Cerebellar nuclear complex (tissue), 1 donor: ENCODE results near the gene TRMO.
A peak's percentile ranks its signal among the peaks of the same experiment; 100 is the strongest.

Source experiments
- DNase-seq, 2 experiments: peaks; one replicate each; lab custom pipeline; 2025; lab: John Stamatoyannopoulos, UW

The TRMO gene

DNA sequence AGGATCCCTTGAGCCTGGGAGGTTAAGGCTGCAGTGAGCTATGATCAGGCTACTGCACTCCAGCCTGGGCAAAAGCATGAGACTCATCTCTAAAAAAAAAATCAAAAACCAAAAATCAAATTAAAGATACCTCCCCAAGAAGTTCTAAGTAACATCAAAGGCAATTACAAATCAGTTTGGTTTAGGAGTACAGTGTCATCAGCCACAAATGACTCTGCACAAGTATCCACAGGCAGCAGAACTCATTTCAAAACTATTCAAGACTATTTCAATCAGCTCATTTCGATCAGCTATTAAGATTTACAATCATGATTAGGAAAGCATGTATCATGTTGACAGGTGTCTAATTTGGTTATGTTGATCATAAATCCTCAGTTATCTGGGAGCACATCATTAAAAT lies 19.1 kb downstream of the TRMO start:
- DNase-seq, result no peak

DNA sequence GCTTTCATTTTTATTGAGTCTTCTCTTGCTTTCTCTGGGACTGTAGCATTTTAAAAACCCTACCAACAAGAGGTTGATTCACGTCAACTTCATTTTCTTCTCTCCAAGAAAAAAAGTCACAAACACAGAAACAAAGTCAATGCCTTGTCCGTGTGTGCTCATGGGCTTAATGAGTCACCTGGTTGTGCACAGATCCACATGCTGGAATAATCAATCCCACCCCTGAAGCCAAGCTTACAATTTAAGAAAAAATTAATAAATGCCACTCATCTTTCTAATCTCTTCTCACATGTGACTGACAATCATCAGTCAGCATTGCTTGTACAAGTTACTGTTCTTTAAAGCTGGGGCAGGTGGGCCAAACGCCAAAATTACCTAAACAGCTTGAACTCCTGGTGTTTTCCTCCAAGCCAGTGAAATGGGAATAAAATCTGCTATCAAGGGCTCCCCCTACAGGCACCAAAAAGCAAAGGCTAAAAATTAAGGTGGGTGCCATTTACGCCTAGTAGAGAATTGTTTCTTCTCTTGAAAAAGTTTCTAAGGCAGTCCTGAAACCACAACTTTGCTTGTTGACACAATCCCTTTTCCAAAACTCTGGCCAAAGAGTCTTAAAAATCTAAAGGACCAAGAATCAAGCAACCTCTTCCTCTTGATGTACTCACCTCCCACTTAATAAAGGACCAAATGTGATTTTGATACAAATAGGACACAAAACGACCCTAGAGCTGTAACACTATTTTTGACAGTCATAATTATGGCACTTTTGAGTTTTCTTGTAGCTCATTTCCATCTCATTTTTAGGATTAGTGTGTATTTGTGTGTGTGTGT lies 21.3 kb downstream of the TRMO start:
- peak in 1 of 2 experiments; percentile 10 for DNase-seq

GRCh38 chr9:97900103-97900737 lies 22.1 kb downstream of the TRMO start:
- no peak for DNase-seq

DNA sequence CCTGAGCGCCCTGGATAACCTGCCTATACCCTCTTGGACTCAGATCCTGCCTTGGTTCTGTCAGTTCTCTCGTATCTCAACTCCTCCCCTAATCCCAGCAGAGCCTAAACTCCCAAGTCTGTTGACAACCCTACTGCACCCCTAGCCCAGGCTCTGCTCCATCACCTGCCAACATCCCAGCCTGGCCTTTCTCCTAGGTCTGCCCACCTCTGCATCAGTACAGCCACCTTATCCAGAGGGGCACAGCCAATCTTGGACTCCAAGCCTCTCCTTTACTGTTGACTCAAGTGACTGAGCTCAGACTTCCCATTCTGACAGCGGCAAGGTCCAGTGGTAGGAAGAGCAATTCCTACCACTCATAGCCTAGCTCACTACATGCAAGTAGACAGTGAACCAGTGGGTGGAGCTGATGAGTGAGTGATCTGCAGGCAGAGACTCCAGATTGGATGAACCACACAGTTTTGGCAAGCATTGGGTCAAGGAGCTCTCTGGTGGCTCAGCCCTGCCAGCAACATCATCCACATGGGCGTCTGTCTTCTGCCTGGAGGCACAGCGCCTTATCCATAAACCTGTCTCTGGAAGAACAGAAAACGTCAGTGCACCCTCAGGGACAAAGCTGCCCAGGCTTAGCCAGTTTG lies 26.5 kb downstream of the TRMO start:
- no peak for DNase-seq

GRCh38 chr9:97895211-97895610 lies 27.1 kb downstream of the TRMO start:
- DNase-seq, result no peak

GRCh38 chr9:97892421-97892820 lies 29.9 kb downstream of the TRMO start:
- no peak for DNase-seq

- no peak for DNase-seq
Observed at GRCh38 chr9:97891736-97892135, 30.6 kb downstream of the TRMO start.

- DNase-seq, result no peak
Observed at GRCh38 chr9:97889941-97890887, 32.1 kb downstream of the TRMO start.

GRCh38 chr9:97880336-97880735 lies 42.0 kb downstream of the TRMO start:
- no peak for DNase-seq

DNA sequence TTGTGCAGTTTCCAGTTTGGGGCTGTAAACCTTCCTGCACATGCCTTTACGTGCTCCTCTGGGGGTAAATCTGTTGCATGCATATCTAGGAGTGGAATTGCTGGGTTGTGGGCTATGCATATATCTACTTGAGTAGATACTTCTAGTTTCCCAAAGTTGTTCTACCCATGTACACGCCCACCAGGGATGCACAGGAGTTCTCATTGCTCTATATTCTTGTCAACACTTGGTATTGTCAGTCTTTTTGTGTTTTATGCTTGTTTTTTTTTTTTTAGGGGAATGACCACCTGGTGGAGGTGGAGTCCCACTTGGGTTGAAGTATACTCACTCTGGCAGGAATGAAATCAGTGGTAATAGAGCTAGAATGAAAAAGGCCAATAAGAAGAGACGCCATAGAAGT lies 46.2 kb downstream of the TRMO start:
- DNase-seq, result no peak

DNA sequence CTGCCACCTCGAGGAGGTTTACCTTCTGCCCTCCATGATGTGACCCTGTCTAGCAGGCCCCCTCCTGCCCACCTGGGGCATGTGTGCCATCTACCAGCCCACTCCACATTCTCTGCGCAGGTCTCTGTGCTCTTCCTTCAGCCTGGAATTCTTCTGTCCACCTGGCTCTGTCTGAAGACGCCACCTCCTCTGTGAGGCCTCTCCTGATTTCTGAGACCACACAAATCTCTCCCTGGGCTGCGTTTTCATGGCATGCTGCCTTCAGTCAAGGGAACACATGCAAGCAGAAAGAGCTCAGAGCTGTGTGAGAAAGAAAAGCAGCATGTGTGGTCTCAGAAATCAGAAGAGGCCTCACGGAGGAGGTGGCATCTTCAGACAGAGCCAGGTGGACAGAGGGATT lies 47.2 kb downstream of the TRMO start:
- DNase-seq, result no peak

DNA sequence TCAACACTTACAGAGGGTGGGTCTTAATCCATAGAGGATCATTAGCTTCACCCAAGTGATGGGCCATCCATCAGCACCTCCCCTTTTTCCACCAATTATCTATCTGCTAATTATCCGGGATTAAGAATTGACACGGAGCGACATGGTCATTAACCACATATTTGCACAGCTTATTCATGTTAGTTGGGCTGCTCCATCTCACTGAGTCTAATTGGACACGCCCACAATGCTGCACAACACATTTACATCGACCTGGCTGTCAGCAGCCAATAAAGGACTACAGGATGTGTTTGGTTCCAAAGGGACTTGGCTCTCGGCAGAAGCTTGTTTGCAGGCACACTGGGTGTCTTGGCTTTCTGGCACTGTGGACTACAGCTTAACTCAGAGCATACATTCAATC lies 47.7 kb downstream of the TRMO start:
- DNase-seq, result no peak

DNA sequence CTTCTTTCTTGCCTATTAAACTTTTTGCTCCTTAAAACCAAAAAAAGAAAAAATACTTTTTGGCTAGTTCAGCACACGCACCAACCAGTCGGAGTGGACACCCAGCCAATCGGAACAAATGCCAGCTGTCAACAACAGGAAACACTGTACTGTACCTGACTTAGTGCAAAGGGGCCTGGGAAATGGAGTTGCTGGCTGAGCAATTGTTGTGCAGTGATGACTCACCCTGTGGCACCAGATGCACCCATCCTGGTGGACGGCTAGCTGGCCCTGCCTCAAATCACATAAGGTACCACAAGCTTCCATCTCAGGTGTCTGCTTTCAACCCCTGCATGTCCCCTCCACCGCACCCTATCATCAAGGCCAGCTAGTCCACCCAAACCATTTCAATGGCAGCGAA lies 48.4 kb downstream of the TRMO start:
- DNase-seq, result no peak

DNA sequence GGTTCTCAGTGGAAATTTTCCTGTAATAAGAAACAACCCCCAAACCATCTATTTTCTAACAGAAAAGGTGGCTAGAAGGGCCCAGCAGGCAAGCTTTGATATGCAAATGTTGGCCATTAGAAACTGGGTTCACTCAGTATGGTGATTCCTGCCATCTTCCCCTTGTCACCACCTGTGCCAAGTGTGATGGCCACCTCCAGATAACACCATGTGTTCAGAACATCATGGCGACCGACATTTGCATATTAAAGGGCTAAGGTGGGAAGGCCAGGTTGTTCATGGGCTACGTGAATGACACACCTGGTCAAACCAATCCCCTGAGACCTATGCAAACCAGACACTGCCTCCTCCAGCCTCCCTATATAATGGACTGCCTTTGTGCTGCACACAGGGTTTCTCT lies 48.9 kb downstream of the TRMO start:
- DNase-seq, result no peak

GRCh38 chr9:97868859-97869258 lies 53.4 kb downstream of the TRMO start:
- no peak for DNase-seq

DNA sequence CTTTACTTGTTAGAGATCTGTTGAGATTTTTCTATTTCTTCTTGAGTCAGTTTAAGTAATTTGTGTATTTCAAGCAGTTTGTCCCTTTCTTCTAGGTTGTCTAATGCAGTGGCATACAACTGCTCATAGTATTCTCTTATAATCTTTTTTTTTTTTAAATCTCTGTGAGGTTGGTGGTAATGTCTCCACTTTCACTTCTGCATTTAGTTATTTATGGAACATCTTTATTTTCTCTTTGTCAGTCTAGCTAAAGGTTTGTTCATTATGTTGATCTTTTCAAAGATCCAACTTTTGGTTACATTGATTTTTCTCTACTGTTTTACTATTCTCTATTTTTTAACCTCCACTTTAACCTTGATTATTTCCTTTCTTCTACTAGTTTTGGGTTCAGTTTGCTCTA lies 55.5 kb downstream of the TRMO start:
- DNase-seq, result no peak

- no peak for DNase-seq
Observed at GRCh38 chr9:97866300-97866699, 56.0 kb downstream of the TRMO start.

DNA sequence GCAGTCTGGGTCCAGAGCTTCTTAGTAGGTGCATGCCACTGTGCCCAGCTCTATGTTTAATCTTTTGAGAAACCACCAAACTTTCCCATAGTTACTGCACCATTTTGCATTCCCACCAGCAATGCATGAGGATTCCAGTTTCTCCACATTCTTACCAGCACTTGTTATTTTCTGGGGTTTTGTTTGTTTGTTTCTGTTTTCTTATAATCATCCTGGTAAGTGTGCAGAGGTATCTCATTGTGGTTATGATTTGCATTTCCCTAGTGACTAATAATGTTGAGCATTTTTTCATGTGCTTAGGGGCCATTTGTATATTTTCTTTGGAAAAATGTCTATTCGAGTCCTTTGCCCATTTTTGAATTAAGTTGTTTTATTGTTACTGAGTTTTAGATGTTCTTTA lies 57.9 kb downstream of the TRMO start:
- no peak for DNase-seq

DNA sequence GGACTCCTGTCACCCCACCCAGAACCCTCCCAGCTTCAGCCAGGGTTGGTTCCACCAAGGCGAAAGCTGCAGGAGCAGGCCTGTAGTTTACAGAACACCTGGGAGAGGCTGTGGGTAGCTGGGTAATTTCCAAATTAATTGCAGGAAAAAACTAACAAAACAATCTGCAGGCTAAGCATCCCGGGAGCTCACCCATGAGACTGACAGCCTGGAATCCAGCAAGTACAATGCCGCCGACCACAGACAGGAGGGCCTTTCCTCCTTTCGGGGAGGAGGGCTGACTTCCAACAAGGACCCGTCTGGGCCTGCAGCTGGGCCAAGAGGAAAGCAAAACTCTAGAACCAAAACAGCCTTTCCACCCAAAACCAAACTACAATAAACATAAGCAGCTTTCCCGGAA lies 59.0 kb downstream of the TRMO start:
- no peak for DNase-seq

DNA sequence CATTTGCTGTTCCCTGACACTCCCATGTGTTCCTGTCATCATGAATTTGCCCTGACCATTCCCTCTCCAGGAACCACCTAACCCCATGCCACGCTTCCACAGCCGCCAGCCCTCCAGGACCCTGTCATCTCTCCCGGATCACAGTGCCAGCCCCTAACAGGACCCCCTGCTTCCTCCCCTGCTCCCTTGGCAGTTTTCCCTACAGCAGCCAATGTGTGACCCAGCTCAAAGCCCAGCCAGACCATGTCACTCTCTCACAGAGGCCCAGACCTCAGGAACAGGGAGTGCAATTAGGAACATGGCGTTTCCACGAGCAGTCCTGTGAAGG lies 61.2 kb downstream of the TRMO start:
- DNase-seq, result no peak

DNA sequence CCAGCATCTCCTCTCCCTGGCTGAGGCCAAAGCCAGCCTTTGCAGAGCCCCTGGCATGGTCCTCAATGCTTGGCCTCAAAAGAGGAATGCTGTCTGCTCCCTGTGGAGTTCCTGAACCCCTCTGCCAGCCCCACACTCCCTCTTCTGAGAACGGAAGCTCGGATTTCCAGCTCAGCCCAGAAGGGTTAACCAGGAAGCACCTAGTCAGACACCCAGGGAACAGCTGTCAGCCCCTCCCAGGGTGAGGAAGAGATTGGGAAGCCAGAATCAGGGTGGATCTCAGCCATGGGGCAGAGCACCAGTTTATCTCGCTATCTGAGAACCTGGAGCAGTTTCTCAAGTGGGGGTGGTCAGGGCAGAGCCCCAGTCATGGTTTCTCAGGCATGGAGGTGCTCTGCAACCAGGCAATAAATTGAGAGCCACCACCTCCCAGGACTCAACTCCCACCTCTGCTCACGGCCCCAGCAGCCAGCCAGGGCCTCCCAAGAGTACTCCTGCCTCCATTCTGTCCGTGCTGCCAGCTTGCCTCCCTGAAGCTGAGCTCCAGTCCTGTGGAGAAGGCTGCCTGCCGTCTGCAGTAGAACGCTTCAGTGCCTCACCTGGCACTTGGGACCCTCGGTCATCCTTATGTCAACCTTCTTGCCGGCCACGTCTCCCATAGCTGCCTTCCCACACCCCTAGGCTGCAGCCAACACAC lies 61.7 kb downstream of the TRMO start:
- DNase-seq, result no peak

- no peak for DNase-seq
Observed at GRCh38 chr9:97859346-97859745, 63.0 kb downstream of the TRMO start.
